Activated CD4-positive, CD25-positive, alpha-beta regulatory T cell (primary cell): ENCODE results near the gene TRAPPC12.

ENCODE experiments used
- DNase-seq, 4 experiments: peaks; one replicate each; lab custom pipeline; 2025; lab: John Stamatoyannopoulos, UW

TRAPPC12 gene

DNA sequence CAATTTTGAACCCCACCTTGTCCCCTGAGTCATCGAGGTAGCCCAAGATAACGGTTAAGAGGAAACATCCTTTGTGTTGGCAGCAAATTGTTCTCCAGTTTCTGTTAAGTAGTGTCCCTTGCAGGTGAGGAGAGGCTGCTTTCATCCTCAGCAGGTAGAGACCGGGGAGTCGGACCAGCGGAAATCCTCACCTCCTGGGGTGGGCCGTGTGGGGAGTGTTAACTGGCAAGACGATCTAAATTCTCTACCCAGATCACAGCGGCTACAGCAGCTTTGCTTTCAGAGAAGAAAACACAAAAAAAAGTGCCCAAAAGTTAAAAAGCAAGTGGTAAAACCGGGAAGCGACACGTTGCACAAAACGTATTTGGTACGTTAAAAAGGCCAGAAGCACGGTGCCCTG, 76.6 kb downstream of the TRAPPC12 start:
- DNase-seq, result no peak

DNA sequence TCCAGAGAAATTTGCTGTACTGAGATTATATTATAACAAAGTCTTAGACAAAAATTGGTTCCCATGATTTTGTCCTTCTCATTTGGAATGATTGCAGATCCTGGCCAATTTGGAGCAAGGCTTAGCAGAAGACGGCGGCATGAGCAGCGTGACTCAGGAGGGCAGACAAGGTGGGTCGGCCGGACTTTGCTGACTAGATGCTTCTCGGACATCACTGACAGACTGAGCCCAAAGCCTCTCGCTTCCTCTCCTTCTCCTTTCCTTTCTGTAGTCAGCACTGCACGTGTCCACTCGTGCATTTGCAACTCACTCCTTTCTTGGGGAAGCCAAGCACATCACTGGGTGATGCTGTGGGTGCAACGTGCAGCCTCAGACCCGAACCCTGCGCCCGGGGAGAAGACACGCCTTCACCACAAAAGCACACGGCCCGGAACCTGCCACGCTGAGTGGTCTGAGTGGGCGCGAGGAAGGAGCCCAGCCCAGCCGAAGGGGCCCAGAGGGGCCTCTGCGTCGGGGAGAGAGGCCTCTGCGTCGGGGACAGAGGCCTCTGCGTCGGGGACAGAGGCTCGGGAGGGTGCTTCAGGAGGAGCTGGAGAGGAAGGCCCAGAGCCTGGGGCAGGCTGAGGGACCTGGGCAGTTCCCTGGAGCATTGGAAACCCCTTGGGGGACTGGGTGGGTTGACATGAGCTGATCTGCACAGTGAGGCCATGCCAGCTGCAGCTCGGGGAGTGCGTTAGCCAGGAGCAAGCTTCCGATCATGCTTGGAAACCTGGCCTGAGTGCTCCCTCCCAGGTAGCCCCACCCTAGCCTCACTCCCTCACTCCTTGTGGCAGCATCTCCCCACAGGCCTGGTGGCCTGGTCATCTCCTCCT, 78.3 kb downstream of the TRAPPC12 start:
- no peak for DNase-seq

DNA sequence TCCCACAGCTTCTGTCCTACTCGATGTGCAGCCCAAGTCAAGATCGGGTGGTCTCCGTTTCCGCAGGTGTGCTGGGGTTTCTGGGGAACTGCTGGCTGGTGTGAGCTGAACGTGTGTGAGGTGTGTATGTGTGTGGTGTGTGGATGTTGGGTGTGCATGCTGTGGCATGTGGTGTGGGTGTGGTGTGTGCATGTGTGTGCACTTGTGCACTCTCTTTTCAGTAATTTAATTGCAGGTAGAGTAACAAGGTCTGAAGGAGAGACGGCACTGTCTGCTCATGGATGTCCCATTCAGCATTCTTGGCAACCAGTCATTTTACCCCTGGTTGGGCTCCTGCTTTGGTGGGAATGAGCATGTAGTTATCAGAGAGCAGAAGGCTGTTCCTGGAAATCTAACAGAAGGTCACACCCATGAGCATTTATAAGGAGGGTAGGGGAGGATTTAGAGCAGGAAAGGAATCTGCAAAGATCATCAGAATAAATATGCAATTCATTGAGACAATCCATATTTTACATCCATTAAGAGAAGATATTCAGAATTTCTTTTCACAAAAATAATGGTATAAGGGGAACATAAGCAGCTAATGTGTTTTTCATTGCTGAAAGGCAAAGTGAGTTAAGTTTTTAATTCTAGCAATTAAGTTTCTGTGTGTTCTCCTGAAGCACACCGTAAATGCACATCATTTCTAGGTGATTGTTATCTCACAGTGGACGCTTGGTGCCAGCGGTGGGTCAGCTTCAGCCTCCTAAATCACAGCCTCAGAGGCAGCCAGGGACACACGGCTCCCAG, 79.1 kb downstream of the TRAPPC12 start:
- no peak for DNase-seq

DNA sequence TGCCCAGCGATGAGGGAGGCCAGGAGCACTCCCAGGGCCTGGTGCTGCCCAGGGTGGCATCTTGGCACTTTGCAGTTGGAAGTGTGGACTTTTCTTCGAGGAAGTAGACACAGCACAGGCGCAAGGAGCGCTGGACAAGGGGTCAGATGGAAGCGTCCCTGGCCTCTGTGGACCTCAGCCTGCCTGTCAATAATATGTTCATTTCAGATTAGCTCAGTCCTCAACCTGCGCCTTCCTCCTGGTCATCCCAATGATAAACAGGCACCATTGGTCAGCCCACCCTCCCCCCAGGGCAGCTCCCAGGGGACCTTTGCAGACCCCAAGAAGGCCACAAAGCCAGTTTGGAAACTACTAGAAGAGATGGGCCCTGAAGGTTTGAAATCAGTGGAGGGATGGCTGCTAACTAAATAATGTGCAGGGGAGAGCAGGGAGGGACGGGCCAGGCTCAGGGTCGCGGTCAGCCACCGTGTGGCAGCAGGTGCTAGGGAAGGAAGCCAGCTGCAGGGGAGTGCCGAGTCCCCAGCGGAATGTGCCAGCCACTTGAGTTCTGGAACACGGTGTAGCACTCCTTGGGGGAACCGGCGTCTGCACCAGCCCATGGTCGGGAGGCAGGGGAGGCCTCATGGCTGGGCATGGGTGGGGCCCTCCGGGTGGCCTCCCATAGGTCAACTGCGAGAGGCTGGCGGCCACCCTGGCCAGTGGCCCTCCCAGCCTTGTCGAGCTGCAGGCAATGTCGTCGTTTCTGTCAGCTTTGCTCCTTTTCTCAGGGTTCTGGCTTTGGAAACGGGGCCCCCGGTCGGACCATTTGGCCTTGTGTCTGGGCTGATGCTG, 79.9 kb downstream of the TRAPPC12 start:
- no peak for DNase-seq

DNA sequence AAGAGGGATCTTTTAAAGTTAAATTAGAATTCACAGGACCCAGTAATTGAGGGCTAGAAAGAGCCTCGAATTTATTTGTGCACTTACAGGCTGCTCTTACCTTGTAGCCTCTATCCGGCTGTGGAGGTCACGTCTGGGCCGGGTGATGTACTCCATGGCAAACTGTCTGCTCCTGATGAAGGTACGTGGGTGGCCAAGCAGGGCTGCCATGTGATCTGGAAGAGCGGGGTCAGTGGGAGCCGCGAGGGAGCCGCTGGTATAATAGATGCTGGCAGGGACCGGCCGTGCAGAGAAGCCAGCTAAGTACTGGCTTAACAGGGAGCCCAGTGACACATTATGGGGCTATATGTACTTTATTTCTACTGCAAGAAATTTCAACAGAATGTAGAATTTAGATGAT, 80.7 kb downstream of the TRAPPC12 start:
- DNase-seq, result no peak

DNA sequence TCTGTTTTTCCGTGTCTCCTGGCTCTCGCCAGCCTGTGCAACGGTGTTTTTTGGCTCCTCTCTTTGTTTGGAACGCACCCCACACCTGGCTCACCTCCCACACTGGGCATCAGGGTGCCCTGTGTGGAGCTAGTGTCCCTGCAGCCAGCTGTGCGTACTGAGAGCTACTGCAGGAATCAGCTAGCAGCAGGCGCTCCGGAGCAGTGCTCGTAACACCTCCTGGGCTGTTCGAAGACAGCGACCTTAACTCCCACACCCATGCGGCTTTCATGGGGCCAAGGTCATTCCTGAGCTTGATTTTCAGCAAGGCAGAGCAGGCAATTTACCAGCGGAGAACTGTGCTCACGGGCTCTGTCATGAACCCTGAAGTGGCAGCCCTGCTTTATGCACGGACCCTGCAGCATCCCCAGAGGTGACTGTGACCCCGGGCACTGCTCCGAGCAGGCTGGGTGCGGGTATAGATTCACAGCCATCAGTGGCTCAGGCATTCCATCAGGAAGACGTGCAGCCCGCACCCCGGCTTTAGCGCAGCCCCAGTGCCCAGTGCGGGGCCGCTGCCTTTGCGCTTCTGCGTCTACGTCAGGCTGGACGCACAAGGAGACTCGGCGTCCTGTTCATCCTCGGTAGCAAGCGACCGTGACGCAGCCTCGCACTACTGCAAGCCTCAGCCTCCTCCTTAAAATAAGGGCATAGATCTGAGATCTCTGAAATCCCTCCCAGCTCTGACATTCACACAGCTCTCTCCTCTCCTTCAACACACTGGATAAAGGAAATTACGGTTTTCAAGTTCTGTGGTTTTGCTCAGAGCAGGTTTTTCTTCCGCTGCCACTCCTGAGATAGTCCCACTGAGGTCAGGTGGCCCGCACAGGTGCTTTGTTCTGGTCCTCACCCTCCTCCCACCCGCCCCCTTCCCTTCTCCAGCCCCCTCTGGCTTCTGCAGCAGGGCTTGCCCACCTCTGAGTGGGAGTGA, 81.6 kb downstream of the TRAPPC12 start:
- DNase-seq, result no peak

DNA sequence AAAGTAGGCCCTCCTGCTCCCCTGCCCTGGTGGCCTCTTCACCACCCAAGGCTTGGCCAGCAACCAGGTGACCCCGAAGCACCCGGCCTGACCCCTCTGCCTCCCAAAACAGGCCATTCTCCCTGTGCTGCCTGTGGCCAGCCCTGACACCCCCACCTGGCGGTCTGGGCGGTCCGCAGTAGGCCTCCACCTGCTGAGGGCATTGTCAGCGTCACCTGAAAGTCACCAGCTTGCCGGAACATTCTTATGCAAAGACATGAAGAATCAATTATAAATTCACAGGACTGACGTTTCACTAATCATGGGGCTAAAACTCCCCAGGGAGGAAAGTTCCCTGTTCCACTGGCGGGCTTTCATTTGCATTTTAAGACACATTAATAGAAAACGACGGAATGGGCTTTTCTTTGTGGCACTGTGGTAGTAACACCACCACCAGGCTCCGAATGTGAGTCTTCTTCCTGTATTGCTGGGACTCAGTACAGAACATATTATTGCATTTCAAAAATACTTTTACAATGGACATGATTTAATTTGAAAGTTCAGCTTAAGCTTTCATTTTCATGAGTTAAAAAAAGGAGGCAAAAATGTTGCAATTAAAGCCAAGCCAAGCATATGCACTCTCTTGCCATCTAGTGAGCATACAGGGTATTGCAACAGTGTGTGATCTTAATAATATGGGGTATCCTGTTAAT, 82.5 kb downstream of the TRAPPC12 start:
- DNase-seq, result peak in 1 of 4 experiments; percentile 11

DNA sequence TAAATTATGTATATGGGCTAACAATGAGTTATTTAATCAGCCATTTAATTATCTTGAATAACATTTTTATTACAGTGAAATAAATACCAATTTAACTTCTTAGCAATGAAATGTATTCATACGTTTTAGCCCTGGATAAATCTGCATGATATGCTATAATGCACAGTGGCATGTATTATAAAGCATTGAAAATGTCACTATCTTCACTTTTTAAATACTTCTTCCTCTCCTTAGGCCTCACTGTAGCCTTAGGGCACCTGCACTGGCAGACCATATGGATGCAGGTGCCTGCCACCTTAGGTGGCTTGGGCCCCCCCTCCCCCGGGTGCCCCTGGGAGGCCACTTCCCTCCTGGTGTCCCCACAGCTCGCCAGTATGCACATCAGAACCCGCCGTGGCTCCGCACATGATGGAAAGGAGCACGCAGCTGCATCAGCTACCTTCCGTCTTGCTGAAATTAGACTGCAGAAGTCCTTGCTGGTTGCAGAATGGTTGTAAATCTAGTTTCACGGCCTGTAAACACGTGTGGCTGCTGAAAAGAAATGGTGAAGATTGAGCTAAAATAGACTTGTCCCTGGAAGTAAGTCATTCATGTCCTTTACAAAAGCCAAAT, 83.1 kb downstream of the TRAPPC12 start:
- DNase-seq, result no peak

DNA sequence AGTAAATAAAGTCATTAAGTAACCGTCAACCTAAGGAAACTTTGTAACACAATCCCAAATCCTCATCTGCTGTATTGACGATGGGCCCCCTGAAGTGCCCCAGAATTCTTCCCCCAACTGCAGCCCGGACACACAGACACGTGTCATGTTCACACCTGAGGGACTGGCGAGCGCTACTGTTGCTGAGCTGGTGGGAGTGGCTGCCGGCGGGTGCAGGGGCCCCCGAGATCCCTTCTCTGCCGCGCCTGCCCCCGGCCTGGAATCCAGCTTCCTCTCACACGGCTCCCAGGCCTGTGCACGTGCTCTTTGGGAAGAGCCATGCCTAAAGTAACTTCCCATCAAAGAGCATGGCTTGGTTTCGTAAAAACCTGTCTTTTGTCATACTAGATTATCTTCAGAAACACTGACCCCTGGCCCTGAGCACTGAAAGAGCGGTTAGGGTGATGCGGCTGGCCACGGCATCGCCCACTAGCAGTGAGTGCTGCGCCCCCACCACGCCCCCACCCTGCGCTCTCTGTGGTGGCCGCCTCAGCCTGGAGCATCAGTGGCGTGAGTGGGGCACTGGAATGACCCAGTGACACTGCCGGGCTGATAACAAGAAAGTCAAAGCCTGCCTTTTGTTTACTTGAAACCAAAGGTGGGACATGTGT, 83.8 kb downstream of the TRAPPC12 start:
- DNase-seq, result no peak

DNA sequence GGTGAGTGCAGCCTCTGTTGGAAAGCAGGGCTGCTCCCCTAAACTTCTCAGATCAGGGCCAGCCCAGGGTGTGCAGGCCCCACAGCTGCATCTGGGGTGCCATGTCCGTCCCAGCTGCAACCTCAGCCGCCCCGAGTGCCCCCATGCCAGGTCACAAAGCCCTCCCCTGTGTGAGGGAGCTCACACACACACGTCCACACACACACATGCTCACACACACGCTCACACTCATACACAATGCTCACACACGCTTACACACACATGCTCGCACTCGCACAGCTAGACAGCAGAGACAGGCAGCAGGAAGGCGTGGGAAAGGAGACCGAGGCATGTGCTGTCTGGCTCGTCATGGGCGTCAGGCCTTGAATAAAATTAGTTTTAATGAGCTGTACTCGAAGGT, 84.5 kb downstream of the TRAPPC12 start:
- no peak for DNase-seq

DNA sequence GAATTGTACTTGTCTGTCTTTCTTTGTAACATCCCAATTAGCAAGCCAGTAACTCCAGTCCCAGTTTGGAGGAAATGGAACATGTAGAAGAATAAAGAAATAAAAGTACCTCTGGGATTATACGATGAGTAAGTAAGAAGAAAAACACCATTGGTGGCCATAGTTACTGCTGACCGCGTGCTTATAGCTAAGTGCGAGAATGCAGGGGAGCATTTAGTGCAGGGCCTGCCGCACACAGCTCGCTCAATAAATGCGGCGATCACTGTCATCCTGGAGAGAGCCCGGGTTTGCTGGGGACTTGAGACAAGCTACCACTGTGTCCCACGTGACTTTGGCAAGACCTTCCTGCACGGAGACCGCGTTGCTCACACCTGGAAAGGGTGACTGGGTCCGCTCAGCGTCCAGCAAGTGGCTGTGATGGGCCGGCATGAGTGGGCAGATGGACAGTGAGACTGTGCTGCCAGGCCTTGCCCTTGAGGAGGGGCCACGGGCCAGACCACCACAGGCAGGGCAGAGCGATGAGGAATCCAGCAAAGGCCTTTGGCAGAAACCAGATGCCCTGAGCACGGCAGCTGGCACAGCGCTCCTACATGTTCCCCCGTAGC, 85.0 kb downstream of the TRAPPC12 start:
- DNase-seq, result no peak

DNA sequence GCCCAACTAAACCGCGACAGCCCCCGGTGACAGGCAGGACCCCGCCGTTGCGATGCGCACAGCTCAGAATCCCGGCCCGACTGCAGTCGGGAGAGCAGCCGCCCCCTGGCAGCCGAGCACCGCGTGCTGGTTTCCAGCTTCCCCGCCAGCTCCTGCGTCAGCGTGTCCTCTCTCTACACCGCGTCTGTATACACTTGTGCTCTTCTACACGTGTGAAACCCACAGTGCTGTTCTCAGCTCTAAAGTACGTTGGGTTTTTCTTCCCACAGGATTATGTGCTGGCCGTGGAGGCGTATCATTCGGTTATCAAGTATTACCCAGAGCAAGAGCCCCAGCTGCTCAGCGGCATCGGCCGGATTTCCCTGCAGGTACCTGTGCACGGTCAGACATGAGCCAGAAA, 85.8 kb downstream of the TRAPPC12 start:
- no peak for DNase-seq

DNA sequence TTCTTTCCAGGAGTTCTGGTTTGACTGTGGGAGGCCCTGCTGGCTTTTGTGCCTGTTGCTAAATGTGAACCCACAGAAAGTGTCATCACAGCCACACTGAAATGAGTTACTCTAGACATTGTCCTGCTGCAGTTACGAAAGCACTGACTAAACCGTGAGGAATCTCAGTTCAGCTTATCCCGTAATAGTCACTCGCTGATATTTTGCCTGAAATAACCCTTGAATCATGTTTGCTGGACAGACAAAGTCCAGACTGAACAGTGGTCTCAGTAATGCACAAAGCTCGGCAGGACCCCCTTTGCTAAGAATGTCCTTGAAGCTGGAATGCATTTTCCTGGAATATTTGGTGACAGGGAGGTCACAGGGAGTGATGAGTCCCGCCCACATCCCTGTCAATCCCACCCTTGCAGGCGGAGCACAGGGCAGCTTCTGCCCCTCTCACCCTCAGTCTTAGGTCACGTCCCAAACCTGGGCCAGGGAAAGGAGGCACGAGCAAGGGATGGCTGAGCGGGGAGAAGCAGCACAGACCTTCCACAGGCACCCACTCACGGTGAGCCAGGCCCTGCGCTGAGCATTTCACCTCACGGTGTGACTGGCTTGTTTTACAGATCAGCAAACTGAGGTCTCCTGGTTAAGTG, 86.5 kb downstream of the TRAPPC12 start:
- no peak for DNase-seq

DNA sequence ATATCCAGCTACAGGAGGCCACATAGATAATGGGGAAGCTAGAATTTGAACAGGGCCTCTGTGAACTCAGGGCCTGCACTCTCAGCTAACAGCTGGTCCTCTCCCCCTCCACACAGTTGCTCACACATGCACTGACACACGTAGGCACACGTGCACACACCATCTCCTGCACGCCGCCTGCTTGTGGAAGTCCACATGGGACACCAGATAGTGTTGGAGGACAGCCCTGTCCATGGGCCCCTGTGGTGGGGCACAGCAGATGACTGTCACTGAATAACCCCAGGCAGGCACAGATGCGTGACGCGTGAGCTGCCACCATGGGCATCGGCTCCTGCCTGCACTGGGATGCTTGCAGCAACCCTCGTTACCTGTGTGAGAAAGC, 87.0 kb downstream of the TRAPPC12 start:
- no peak for DNase-seq

DNA sequence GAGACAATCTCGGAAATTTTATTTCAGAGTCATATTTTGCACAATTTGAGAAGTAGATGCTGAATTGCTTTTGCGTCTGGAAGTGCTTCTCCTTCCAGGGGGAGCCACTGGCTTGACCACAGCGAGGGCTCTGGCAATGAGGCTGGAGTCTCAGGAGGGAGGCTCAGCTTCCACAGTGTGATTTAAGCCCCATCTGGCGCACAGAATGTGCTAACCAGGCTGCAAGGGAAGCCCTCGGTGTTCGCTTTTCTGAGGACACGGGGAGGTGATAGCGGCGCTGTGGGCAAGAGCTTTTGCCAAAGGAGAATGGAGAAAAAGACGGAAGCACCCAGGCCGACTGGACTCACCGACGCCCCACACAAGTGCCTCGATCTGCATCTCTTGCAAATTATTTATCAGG, 87.5 kb downstream of the TRAPPC12 start:
- no peak for DNase-seq

DNA sequence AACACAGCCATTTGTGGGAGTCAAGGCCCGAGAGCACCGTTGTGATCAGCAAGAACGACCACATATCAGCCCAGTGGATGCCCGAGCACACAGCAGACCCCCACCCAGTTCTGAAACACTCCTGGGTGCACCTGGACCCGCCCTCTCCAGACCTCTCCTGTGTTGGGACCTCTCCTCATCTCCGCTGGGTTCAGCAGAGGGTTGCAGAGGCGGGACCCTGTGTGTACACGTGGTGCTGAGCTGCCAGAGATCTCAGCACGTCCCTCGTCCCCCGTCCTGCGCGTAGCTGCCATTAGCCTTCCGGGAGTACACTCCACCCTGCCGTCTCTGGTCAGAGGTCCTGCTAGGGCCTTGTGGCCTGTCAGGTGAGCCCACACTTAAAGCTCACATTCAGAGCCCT, 88.2 kb downstream of the TRAPPC12 start:
- DNase-seq, result no peak

DNA sequence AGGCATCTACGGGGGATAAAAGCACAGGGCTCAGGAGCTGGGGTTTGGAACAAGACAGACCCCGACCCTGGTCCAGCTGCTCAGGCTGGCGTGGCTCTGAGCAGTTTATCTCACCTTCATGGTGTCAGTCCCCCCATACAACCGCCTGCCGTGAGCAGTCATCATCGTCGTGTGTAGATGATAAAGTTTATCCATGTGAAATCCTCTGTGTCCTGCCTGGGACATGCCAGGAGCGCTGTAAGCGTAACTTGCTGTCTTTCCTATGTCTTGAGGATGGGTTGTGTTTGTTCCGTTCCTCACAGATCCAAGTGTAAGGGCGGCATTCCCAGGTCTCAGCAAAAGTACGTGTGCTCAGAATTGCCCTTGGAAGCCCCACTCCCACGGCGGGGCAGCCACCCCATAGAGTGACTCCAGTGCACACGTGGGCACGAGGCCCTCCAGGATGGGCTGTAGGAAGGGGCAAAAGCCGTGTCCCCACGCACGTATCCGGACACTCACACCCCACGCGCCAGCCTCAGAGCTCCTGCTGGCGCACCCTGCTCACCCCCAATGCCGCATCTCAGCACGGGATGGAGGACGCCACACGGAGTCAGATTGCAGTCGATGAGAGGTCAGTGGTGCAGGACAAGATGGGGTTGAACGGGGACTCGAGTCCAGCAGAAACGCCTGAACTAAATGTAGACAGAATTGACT, 88.9 kb downstream of the TRAPPC12 start:
- DNase-seq, result no peak

DNA sequence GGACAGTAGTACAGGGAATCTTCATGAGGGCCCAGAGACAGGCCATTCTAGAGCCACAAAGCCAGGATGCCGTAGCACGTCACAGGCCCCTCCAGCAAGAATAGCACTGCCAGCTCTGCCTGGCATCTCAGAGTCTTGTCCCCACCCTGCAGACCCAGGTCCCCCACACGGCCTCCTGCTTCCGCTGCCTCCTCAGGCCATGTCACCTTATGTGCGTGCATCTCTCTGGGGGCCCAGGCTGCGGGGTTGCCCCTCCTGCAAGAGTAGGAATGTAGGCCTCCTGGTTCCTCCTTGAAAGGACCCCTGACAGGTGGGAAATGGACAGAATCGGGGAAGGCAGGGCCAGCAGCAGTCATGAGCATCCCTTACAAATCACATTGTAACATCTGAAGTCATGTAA, 90.0 kb downstream of the TRAPPC12 start:
- no peak for DNase-seq
